Measurements from ENCODE around the gene SNRNP25.

The SNRNP25 gene

DNA sequence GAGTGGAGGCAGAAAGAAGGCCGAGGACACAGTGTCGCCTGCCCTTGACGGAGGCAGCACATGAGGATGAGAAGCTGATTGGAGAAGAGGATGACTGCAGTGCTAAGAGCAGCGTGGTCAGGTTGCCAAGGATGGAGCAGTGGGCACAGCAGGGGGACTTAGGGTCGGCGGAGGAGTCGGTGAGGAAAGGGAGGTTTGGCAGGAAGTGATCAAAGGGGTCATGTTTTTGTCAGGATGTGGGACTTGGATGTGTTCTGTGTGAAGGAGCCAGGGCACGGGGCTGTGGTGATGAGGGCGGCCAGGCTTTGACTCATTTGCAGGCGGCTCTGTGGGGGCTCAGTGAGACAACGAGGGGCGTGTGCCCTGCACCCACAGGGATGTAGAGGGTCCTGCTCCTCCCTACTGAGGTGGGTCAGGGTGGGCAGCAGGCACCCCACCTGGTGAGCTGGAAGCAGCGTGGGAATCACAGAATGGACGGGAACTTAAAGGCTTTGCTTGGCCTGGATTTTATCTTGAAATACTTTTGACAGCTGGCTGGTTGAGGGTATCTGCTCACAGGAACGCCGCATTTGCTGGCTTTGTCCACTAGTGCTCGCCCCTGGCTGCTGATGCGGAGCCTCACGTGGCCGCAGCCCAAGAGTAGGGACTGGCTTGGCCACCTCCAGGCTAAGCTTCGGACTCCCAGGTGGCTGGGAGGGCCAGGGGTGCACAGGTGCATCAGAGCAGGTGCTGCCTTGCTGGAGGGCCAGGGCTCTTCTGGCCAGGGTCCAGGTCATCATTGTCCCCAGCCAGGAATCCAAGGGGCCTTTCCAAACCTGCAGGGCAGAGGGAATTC is 30.4 kb downstream of the SNRNP25 start:
- DNase-seq (ENCODE audit: extremely low read depth, low read depth), result no peak
- H3K4me3 ChIP-seq (replicated peaks; ENCODE audit: low read depth, low read length), result no peak overlapping the region
- TF ChIP-seq, protein P1, sequence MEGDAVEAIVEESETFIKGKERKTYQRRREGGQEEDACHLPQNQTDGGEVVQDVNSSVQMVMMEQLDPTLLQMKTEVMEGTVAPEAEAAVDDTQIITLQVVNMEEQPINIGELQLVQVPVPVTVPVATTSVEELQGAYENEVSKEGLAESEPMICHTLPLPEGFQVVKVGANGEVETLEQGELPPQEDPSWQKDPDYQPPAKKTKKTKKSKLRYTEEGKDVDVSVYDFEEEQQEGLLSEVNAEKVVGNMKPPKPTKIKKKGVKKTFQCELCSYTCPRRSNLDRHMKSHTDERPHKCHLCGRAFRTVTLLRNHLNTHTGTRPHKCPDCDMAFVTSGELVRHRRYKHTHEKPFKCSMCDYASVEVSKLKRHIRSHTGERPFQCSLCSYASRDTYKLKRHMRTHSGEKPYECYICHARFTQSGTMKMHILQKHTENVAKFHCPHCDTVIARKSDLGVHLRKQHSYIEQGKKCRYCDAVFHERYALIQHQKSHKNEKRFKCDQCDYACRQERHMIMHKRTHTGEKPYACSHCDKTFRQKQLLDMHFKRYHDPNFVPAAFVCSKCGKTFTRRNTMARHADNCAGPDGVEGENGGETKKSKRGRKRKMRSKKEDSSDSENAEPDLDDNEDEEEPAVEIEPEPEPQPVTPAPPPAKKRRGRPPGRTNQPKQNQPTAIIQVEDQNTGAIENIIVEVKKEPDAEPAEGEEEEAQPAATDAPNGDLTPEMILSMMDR (IDR thresholded peaks at IDR 0.05; ENCODE audit: low read depth, low read length, missing control alignments), result no peak

DNA sequence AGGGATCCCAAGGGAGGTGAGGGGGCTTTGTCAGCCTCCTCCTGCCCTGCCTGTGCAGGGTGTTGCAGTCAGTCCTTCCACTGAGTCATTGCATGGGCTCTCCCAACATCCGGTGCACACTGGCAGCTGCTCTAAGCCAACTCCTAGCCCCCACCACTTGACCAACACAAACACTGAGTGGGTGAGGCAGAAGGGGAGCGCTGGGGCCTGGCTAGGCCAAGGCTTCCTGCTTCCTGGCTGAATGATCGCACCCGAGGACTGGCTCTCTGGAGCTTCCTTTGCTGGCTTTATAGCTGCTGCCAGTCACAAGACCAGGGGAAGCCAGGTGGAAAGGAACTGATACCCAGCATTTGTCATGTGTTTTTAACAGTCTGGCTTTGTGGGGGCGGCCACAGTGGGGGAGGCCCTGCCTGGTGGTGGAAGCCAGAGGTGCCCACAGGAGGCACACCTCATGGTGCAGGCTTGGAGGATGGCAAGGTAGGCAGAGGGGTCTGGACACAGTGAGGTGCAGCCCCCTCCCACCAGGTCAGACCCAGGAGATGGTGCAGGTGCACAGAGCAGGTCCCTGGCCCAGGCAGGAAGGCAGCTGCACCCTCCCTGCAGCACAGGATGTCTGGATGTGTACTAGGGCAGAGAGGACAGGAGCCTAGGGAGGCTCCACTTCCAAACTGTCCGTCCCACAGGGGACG is 31.2 kb downstream of the SNRNP25 start:
- DNase-seq (ENCODE audit: extremely low read depth, low read depth), result no peak
- TF ChIP-seq, protein P1 (IDR thresholded peaks at IDR 0.05; ENCODE audit: low read depth, low read length, missing control alignments), result no peak

DNA sequence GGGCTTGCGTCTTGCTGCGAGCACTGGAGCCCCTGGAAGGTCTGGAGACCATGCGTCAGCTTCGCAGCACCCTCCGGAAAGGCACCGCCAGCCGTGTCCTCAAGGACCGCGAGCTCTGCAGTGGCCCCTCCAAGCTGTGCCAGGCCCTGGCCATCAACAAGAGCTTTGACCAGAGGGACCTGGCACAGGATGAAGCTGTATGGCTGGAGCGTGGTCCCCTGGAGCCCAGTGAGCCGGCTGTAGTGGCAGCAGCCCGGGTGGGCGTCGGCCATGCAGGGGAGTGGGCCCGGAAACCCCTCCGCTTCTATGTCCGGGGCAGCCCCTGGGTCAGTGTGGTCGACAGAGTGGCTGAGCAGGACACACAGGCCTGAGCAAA is 31.8 kb downstream of the SNRNP25 start:
- no peak for DNase-seq (ENCODE audit: extremely low read depth, low read depth)
- TF ChIP-seq, protein P1 (IDR thresholded peaks at IDR 0.05; ENCODE audit: low read depth, low read length, missing control alignments), result no peak
- no peak overlapping the region for H3K4me3 ChIP-seq (replicated peaks; ENCODE audit: low read depth, low read length)

More for the DNA sequence above, 31.2 kb downstream of the SNRNP25 start:
- 0 out of 2 replicates have a peak overlapping the region, but pooled peaks have one; percentile 3 for H3K4me3 ChIP-seq (replicated peaks; ENCODE audit: low read depth, low read length)

DNA sequence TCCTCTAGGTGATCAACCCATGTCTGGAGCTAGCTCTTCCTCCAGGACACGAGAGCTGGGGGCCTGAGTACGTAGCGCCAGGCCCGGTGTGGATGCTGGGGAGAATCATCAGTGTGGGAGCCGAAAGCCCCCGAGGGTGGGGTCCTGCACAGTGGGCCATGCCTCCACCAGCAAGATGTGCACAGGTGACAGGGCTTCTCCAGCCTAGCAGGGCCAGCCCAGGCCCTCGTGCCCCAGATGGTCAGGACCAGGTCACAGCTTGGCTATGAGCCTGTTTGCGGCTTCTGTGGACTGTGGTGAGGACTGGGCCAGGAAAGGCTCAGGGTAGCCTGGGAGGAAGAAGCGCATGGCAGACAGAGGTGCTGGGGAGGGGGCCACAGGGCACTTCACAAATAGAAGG is 32.2 kb downstream of the SNRNP25 start:
- DNase-seq (ENCODE audit: extremely low read depth, low read depth), result no peak

DNA sequence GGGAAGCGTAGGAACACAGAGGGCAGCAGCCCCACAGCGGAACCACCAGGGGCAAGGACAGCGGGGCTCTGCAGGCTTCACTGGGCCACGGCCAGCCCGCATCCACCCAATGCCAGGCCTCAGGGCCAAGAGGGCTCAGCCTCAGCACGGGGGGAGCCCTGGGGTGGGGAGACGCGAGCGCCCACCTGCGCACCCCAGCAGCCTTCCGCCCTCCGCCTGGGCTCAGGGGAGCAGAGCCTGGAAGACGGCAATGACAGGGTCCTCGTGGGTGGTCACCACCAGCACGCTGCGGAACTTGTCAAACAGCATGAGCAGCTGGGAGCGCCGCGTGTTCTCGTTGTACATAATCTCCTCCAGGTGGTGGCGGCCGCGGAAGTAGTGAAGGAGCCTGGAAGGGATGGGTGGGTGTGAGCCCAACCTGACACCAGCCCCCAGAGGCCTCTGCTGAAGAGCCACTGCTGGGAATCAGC is 32.9 kb downstream of the SNRNP25 start:
- no peak overlapping the region for H3K4me3 ChIP-seq (replicated peaks; ENCODE audit: low read depth, low read length)
- TF ChIP-seq, protein P1 (IDR thresholded peaks at IDR 0.05; ENCODE audit: low read depth, low read length, missing control alignments), result no peak
- no peak for DNase-seq (ENCODE audit: extremely low read depth, low read depth)

More for the DNA sequence above, 32.2 kb downstream of the SNRNP25 start:
- TF ChIP-seq, protein P1 (IDR thresholded peaks at IDR 0.05; ENCODE audit: low read depth, low read length, missing control alignments), result no peak
- H3K4me3 ChIP-seq (replicated peaks; ENCODE audit: low read depth, low read length), result no peak overlapping the region

DNA sequence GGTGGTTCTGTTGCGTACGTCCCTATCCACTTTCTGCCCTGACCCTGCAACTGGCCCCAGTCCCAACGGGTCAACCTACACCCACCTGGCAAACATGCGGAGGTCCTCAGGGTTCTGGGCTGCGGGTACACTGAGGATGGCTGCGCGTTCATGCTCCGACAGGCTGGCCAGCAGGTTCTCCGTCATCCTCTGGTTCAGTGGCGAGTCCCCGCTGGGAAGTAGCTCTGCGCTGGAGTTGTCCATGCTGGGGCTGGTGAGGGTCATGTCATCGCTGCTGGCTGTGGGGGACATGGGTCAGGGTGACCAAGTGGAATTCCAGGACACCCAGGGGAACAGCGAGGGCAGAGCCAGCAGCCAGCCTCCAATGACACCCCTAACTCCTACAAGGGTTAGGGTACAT is 35.0 kb downstream of the SNRNP25 start:
- H3K4me3 ChIP-seq (replicated peaks; ENCODE audit: low read depth, low read length), result no peak overlapping the region
- no peak for DNase-seq (ENCODE audit: extremely low read depth, low read depth)
- TF ChIP-seq, protein P1 (IDR thresholded peaks at IDR 0.05; ENCODE audit: low read depth, low read length, missing control alignments), result no peak
